Adipocyte (in vitro differentiated cells): ENCODE data around the gene ZZZ3.
"Not testable (repeated sequence)": the region's sequence is repeated elsewhere in the genome, so short reads cannot be mapped to it uniquely, and the experiment has no call there.

ENCODE experiments used
- DNase-seq: peaks from one replicate; pipeline ENCODE4 v3.0.0-alpha.2; 2015; ENCODE audit warnings: low read depth
- H3K27me3 ChIP-seq: replicated peaks from 2 replicates; pipeline ENCODE4 v1.7.0; 2013; ENCODE audit warnings: mild to moderate bottlenecking, low read length, moderate library complexity; ENCODE audit not compliant: control insufficient read depth, insufficient read depth
- H3K36me3 ChIP-seq: 2 replicates; pipeline ENCODE4 v1.7.0; 2013; ENCODE audit warnings: low read length, mild to moderate bottlenecking, moderate library complexity; ENCODE audit not compliant: control insufficient read depth, insufficient read depth, severe bottlenecking
- H3K4me1 ChIP-seq: 2 replicates; pipeline ENCODE4 v1.7.0; 2013; ENCODE audit warnings: mild to moderate bottlenecking, low read length, moderate library complexity; ENCODE audit not compliant: control insufficient read depth, insufficient read depth
- H3K4me3 ChIP-seq: 2 replicates; pipeline ENCODE4 v1.7.0; 2013; ENCODE audit warnings: mild to moderate bottlenecking, low read length, moderate library complexity
- H3K9ac ChIP-seq: 2 replicates; pipeline ENCODE4 v1.7.0; 2013; ENCODE audit warnings: mild to moderate bottlenecking, low read length, moderate library complexity
- H3K9me3 ChIP-seq: 2 replicates; pipeline ENCODE4 v1.7.0; 2013; ENCODE audit warnings: mild to moderate bottlenecking, low read length, moderate library complexity; ENCODE audit not compliant: control insufficient read depth

Gene ZZZ3

GRCh38 chr1:77686796-77687518 is 4.5 kb upstream of the ZZZ3 start:
- no peak overlapping the region for H3K9ac ChIP-seq
- H3K4me1 ChIP-seq = peaks cover 25% of the 10 kb centered on the region
- H3K9me3 ChIP-seq = no peaks in the 10 kb centered on the region
- no peak for DNase-seq
- no peaks in the 10 kb centered on the region for H3K27me3 ChIP-seq
- no peak overlapping the region for H3K4me3 ChIP-seq
- peaks cover 36% of the 10 kb centered on the region for H3K36me3 ChIP-seq

- H3K9ac ChIP-seq = peak overlapping the region; percentile 92
- peaks cover 7% of the 10 kb centered on the region for H3K36me3 ChIP-seq
- H3K27me3 ChIP-seq = no peaks in the 10 kb centered on the region
- peak; percentile 93 for DNase-seq
- H3K4me3 ChIP-seq = peak overlapping the region; percentile 95
- H3K4me1 ChIP-seq = peaks cover 55% of the 10 kb centered on the region
- H3K9me3 ChIP-seq = no peaks in the 10 kb centered on the region
These were observed 996 bp upstream of the ZZZ3 start for GRCh38 chr1:77683160-77684148.

GRCh38 chr1:77680173-77680572 is 2.3 kb downstream of the ZZZ3 start:
- Histone ChIP-seq H3K36me3 (peaks cover 3% of the 10 kb centered on the region), H3K9me3 (no peaks in the 10 kb centered on the region), H3K4me3 (peak overlapping the region; percentile 35), H3K9ac (no peak overlapping the region), H3K4me1 (peaks cover 50% of the 10 kb centered on the region), H3K27me3 (no peaks in the 10 kb centered on the region)
- no peak for DNase-seq

GRCh38 chr1:77678660-77679610 is 3.5 kb downstream of the ZZZ3 start:
- Histone ChIP-seq H3K9ac (no peak overlapping the region), H3K9me3 (no peaks in the 10 kb centered on the region), H3K36me3 (peaks cover 3% of the 10 kb centered on the region), H3K4me3 (no peak overlapping the region), H3K4me1 (peaks cover 47% of the 10 kb centered on the region), H3K27me3 (no peaks in the 10 kb centered on the region)
- DNase-seq = no peak

- not testable (repeated sequence) for H3K27me3 ChIP-seq, H3K9me3 ChIP-seq, H3K4me3 ChIP-seq, H3K9ac ChIP-seq, DNase-seq, H3K36me3 ChIP-seq
- H3K4me1 ChIP-seq = peaks cover 53% of the 10 kb centered on the region
These were observed 7.7 kb downstream of the ZZZ3 start for GRCh38 chr1:77674807-77675206.

GRCh38 chr1:77673716-77674355 is 8.6 kb downstream of the ZZZ3 start:
- Histone ChIP-seq H3K4me3 (no peak overlapping the region), H3K27me3 (no peaks in the 10 kb centered on the region), H3K36me3 (peaks cover 3% of the 10 kb centered on the region), H3K4me1 (peaks cover 46% of the 10 kb centered on the region), H3K9me3 (no peaks in the 10 kb centered on the region), H3K9ac (no peak overlapping the region)
- DNase-seq = no peak

GRCh38 chr1:77673030-77673429 is 9.4 kb downstream of the ZZZ3 start:
- Histone ChIP-seq H3K36me3 (peaks cover 3% of the 10 kb centered on the region), H3K4me3 (no peak overlapping the region), H3K9me3 (no peaks in the 10 kb centered on the region)

GRCh38 chr1:77672374-77672773 is 10.1 kb downstream of the ZZZ3 start:
- H3K4me1 ChIP-seq = peaks cover 35% of the 10 kb centered on the region

More at GRCh38 chr1:77673030-77673429, 9.4 kb downstream of the ZZZ3 start:
- H3K4me1 ChIP-seq = peaks cover 39% of the 10 kb centered on the region
- no peak for DNase-seq
- H3K27me3 ChIP-seq = no peaks in the 10 kb centered on the region
- no peak overlapping the region for H3K9ac ChIP-seq

GRCh38 chr1:77671836-77672235 is 10.6 kb downstream of the ZZZ3 start:
- H3K4me3 ChIP-seq = peak overlapping the region; percentile 46
- H3K27me3 ChIP-seq = no peaks in the 10 kb centered on the region
- no peaks in the 10 kb centered on the region for H3K9me3 ChIP-seq
- H3K9ac ChIP-seq = peak overlapping the region; percentile 5
- peak; percentile 53 for DNase-seq
- H3K4me1 ChIP-seq = peaks cover 35% of the 10 kb centered on the region
- H3K36me3 ChIP-seq = peaks cover 3% of the 10 kb centered on the region

More at GRCh38 chr1:77672374-77672773, 10.1 kb downstream of the ZZZ3 start:
- DNase-seq = no peak
- H3K27me3 ChIP-seq = no peaks in the 10 kb centered on the region
- no peak overlapping the region for H3K4me3 ChIP-seq
- peaks cover 3% of the 10 kb centered on the region for H3K36me3 ChIP-seq
- H3K9ac ChIP-seq = peak overlapping the region; percentile 5
- no peaks in the 10 kb centered on the region for H3K9me3 ChIP-seq

GRCh38 chr1:77670330-77670729 is 12.1 kb downstream of the ZZZ3 start:
- no peak overlapping the region for H3K9ac ChIP-seq
- no peaks in the 10 kb centered on the region for H3K9me3 ChIP-seq
- no peak overlapping the region for H3K4me3 ChIP-seq
- DNase-seq = no peak
- H3K4me1 ChIP-seq = peaks cover 40% of the 10 kb centered on the region
- H3K27me3 ChIP-seq = no peaks in the 10 kb centered on the region
- H3K36me3 ChIP-seq = no peaks in the 10 kb centered on the region
